Stimulated activated CD4-positive, alpha-beta T cell treated with anti-CD3 and anti-CD28 coated beads, Interleukin-1b, Interleukin-23, amount 100 ng/mL, for 48 hours (primary cell): ENCODE data around the gene MAN1A2.
"Not testable (repeated sequence)": the region's sequence is repeated elsewhere in the genome, so short reads cannot be mapped to it uniquely, and the experiment has no call there.

Experiments used
- DNase-seq: peaks from one replicate; pipeline ENCODE4 v3.0.0-alpha.2; 2020

The MAN1A2 gene

DNA sequence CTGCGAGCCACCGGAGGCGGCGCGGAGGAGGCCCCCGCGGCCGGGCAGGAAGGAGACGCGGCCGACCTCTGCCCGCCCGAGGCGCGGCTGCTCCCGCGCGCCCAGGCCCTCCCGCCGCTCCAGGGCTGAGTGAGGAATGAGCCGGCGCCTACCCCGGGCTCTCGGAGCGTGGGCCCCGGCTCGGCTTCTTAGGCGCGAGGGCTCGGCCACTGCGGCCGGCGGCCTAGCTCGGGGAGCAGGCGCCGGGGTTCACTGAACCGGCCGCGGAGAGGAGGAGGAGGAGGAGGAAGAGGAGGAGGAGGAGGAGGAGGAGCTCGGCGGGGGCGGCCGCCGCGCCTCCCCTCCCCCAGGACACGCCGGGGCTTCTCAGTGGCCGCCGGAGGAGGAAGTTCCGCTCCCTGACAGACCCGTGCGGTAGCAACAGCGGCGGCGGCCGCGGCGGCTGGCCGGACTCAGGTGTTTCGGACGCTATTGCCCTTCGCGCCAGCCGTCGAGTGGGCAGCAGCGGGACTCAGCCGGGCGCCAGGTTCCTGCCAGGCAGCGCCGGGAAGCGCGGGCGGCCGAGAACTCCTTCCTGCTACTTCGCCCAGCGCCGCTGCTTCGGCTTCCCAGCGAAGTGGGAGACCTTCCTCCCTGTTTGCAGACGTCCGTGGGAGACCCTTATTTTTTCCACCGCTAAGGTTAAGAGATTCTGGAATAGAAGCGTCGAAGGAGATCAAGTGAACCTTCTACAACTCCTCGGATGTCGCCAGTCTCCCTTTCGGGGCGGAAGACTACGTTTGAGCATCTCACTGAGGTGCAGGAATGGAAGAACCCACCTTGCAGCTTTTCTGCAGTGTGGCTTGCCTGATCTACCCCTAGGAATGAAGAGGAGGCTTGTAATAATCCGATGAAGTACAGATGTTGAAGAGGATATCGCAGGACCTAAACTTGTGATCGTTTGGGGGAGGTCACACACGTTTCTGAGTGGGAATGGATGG is at the start of gene MAN1A2:
TSS of gene MAN1A2 (plus strand) at position 404 of the 980 bp plus-strand sequence. CDS start 735 bp downstream, outside the sequence.
- peak; percentile 64 for DNase-seq

DNA sequence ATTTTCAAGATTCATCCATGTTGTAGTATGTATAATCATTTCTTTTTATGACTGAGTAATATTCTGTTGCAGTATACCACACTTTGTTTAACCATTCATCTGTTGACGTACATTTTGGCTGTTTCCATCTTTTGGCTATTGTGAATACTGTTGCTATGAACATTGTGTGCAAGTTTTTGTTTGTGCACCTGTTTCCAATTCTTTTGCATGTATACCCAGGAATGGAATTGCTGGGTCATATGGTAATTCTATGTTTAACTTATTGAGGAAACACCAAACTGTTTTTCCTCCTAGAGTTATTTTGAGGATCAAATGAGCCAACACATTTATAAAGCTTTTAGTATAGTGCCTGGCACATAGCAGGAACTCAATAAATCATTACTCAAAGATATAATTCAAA is 49.2 kb upstream of the MAN1A2 start:
- no peak for DNase-seq

- no peak for DNase-seq
These were observed 48.8 kb upstream of the MAN1A2 start for GRCh38 chr1:117318426-117318825.

DNA sequence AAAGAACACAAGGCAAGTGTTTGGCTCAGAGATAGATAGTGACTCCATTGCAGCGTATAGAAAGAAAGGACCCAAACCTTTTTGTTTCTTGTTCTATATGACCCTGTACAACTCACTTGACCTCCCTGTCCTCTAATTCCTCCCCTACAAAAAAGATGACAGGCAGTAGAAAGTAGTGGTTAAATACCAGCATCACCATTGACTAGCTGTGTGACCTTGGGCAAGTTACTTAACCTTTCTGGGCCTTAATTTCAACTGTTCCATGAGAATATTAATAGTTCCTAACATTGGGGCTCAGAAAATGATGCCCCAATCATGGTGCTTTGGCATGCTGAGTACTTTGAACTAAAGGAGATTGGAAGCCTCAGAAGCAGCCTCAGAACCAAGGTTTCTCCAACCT is 46.7 kb upstream of the MAN1A2 start:
- DNase-seq = no peak

DNA sequence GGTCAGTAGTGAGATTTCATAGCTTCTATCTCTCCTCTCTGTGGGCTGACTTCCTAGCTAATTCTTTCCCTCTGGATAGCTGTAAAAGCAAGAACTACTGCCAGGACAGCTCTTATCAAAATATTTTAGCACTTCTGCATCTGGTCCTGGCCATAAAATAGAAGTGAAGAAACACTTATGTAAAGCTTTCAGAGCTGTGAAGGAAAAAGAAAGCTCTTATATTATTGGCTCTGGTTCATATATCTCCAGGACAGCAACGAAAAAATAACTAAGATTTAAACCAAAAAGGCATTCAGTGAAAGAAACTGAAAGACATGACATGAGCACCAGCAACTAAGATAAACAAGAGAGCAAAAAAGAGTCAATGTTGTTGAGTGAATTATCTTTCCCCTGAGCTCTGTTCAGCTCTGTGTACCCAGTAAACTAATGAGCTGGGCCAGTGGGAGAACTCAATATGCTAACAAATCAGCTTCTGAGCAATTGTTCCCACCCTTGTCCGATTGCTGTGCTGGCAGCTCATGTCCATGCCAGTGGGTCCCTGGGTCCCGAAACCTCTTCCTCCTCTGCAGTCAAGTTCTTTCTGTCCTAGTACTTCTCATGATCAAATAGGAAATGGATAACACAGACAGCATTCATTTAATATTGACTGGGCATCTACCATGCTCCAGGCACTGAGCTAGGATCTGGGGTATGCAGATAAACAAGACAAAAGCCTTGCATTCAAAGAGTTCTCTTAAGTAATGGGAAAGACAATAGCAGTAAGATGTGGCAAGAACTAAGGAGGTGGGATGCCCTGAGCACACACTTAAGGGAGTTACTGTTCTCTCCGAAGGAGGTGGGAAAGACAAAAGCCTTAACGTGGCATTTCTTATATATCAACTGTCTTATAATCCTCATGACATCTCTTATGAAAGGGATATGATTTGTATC is 45.3 kb upstream of the MAN1A2 start:
- no peak for DNase-seq

DNA sequence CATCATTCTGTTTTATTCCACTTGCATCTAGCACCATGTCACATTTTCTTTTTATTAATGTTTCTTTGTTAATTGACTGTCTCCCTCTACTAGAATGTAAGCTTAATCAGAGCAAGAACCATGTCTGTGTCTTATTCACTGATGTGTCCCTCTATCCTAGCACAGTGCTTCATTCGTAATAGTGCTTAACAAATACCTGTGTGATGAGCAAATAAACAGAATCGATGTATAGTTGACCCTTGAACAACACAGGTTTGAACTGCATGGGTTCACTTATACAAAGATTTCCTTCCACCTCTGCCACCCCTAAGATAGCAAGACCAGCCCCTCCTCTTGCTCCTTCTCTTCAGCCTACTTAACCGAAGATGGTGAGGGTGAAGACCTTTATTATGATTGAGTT is 42.9 kb upstream of the MAN1A2 start:
- DNase-seq = no peak

DNA sequence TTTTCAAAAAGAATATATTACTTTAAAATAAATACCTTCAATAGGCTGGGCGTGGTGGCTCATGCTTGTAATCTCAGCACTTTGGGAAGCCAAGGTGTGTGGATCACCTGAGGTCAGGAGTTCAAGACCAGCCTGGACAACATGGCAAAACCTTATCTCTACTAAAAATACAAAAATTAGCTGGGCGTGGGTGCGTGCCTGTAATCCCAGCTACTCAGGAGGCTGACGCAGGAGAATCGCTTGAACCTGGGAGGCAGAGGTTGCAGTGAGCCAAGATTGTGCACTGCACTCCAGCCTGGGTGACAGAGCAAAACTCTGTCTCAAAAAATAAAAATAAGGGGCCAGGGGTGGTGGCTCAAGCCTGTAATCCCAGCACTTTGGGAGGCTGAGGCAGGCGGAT is 41.2 kb upstream of the MAN1A2 start:
- not testable (repeated sequence) for DNase-seq

DNA sequence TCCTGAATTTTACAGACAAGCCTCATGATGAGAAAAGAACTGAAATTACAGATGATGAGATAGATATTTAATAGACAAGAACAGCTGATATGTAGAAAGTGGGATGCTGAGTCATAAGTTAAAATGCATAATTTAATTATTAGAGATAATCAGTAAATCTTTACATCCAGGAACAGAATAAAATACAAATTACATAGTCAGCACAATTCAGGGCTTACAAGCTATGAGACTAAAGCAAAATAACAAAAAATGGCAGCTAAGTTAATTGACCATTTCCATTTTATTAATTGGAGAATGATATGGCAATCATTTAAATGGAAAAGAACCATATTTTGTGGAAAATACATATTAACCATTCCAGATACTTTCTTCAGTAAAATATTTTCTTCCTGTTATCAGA is 40.2 kb upstream of the MAN1A2 start:
- no peak for DNase-seq

- DNase-seq = no peak
These were observed 31.7 kb upstream of the MAN1A2 start for GRCh38 chr1:117335376-117336086.

DNA sequence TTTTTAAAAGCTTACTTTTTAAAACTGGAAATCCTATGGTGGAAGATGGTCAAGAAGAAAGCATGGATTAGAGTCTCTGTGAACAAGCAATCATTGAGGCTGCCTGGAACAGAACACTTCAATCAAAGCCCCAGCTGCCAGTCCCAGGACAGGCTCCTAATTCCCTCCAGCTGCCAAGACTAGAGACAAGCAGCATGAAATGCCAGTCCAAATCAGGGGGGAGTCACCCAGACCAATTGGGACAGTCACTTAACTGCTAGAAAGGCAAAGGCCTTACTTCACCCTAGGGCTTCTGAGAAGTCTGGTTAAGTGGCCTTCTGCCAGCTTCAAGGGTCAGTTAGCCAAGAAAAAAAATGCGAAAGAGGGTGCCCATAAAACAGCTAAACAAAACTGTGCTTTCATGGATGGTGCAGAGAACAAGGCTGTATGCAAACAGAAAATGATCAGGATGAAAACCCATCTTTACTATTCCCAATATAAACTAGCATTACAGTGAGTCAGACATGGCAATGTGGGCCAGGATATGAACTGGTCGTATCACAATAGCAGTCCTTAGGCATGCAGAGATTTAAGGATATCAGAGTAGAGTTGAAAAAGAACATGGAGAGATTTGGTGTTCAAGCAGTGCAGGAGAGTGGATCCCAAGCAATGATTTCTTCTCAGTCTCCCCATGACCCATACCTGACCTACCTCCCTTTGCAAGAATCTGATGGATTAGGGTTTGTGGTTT is 31.0 kb upstream of the MAN1A2 start:
- DNase-seq = no peak

DNA sequence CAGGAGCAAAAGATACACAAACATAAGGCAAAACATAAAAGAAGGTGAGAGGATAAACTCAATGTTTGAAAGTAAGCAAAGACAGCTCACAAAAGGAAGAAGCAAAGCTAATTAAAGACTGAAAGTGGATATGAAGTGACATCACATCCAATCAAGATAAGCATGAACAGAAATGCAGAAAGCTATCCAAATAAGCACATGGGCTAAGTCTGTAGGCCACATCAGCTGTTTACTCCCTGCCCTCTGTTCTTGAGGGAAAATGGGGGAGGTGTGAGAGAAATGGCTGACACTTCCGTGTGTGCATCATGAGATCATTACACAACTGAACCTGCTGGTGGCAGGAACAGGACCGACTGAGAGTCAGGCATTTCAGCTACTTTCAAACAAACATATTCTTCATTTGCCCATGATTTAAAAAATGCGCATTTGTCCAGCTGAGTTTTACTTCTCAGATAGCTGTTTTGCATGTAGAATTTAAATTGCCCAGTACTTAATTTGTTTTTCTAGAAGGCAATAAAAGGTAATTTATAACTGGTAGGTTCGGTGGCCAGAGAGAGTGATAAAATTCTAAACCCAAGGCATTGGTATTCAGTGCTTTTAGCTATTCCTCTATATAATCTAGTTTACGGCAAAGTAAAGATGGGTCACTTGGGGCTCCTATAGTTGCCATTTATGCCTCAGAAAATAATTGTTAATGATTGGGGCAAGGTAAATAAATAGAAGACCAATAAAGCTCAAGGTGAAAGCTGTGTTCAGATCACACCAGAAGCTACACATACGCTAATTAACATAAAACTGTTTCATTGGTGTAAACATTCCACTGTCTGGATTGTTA is 27.2 kb upstream of the MAN1A2 start:
- no peak for DNase-seq

GRCh38 chr1:117341123-117341522 is 26.1 kb upstream of the MAN1A2 start:
- no peak for DNase-seq

DNA sequence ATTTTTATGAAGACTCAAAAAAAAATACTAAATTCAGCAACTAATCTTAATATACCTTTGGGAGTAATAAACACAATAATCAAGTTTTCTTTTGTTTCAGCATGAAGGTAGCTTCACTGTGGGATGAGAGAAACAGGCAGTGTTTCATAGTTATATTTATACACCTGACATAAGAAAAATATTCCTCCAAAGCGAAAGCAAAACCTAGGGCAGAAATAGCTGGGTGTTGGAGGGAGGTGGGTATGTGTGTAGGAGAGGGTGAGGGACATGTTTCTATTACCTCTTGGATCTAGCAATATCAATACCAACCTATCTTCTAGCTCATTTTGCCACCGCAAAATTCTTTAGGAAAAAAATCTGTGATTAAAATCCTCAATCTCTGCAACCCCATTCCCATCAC is 24.9 kb upstream of the MAN1A2 start:
- no peak for DNase-seq

DNA sequence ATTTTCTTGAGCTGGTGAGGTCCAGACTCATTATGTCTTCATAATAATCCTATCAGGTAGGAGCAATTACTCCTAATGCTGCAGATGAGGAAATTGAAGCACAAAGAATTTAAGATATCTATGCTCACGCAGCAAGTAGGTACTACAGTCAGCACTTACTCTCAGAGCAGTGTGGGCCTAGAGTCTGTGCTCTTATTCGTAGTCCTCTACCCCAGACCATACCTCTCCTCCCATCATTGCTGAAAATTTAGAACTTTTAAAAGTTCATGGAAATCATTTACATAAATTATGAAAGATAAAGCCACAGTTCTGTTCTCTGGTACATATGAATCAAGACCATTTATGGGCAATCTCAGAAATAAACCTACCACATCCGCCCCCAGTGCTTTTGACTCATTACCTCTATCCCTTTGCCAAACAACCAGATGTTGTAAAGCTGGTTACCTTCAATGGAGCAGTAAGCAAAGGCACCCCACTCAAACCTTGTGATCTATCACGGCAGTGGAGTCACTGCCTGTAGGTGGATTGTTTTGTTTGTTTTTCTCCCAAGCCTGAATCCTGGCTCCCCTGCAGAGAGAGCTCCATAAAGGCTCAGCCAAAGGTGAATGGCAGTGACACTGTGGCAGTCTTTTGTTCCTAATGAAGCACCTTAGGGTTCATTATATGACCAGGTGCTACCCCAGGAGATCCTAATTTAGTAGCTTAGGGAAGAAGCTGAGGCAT is 20.9 kb upstream of the MAN1A2 start:
- DNase-seq = peak; percentile 36

DNA sequence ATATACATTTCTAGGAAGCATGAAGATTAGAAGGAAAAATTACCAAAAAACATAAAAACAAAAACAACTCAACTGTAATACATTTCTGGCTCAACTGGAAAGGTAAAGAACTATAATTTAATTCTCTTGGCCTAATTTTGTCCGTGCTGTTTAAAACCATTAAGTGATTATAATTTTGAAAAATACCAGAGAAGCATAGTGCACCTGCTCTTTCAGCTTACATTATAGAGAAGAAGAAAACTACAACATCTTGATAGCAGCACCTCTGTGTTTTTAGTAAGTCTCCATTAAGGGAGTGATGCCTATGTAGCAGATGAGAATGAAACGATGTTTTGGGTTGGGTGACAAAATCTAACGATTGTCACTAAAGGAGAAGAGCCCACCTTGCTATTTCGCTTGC is 19.3 kb upstream of the MAN1A2 start:
- no peak for DNase-seq

- DNase-seq = not testable (repeated sequence)
These were observed 14.6 kb upstream of the MAN1A2 start for GRCh38 chr1:117352695-117353094.

- DNase-seq = not testable (repeated sequence)
These were observed 9.2 kb upstream of the MAN1A2 start for GRCh38 chr1:117357833-117358603.

DNA sequence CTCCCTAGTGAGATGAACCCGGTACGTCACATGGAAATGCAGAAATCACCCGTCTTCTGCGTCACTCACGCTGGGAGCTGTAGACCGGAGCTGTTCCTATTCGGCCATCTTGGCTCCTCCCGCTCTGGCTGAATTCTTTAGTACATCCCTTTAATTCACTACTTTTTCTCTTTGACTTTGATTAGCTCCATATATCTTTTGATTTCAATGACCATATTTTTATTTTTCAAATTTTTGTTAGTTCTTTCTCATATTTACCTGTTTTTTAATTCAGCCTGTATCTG is 8.7 kb upstream of the MAN1A2 start:
- not testable (repeated sequence) for DNase-seq

- DNase-seq = no peak
These were observed 7.5 kb upstream of the MAN1A2 start for GRCh38 chr1:117359561-117360289.
